HG03432 (cell line): ENCODE measurements around the gene SOCS6.

Experiments
- ATAC-seq: cut with Tn5 transposase; IDR thresholded peaks from one replicate; pipeline ENCODE4 v1.9.1; 2021; ENCODE audit warnings: mild to moderate bottlenecking, moderate library complexity; ENCODE audit not compliant: unreplicated experiment

Gene SOCS6

GRCh38 chr18:70288171-70288850 is 534 bp upstream of the SOCS6 start:
- ATAC-seq: peak; percentile 23

GRCh38 chr18:70289351-70290312 is 787 bp downstream of the SOCS6 start:
- ATAC-seq: peak; percentile 62

- ATAC-seq: no peak
Observed at GRCh38 chr18:70290482-70291294, 1.8 kb downstream of the SOCS6 start.

GRCh38 chr18:70291295-70291574 is 2.4 kb downstream of the SOCS6 start:
- ATAC-seq: no peak

GRCh38 chr18:70292628-70293027 is 3.8 kb downstream of the SOCS6 start:
- ATAC-seq: no peak

- peak; percentile 12 for ATAC-seq
Observed at GRCh38 chr18:70293166-70293565, 4.3 kb downstream of the SOCS6 start.

GRCh38 chr18:70294471-70295191 is 5.8 kb downstream of the SOCS6 start:
- no peak for ATAC-seq

GRCh38 chr18:70295192-70296188 is 6.6 kb downstream of the SOCS6 start:
- no peak for ATAC-seq

- ATAC-seq: no peak
Observed at GRCh38 chr18:70296289-70296688, 7.4 kb downstream of the SOCS6 start.

- no peak for ATAC-seq
Observed at GRCh38 chr18:70296781-70297180, 7.9 kb downstream of the SOCS6 start.

GRCh38 chr18:70299393-70299792 is 10.5 kb downstream of the SOCS6 start:
- ATAC-seq: no peak

- no peak for ATAC-seq
Observed at GRCh38 chr18:70301667-70302066, 12.8 kb downstream of the SOCS6 start.

- no peak for ATAC-seq
Observed at GRCh38 chr18:70308555-70309294, 19.9 kb downstream of the SOCS6 start.

GRCh38 chr18:70310560-70311320 is 21.9 kb downstream of the SOCS6 start:
- no peak for ATAC-seq

GRCh38 chr18:70311726-70312125 is 22.9 kb downstream of the SOCS6 start:
- no peak for ATAC-seq

GRCh38 chr18:70313640-70314039 is 24.8 kb downstream of the SOCS6 start:
- ATAC-seq: no peak

- no peak for ATAC-seq
Observed at GRCh38 chr18:70314151-70314782, 25.4 kb downstream of the SOCS6 start.

- no peak for ATAC-seq
Observed at GRCh38 chr18:70319187-70319586, 30.3 kb downstream of the SOCS6 start.
